B cell (primary cell): ENCODE data around the gene ID1.

Experiments
- CTCF ChIP-seq: fragments of 200-600 bp; IDR thresholded peaks from one replicate; pipeline ENCODE4 v1.8.0; 2022; ENCODE audit warnings: antibody characterized with exemption, mild to moderate bottlenecking
- EZH2 ChIP-seq: IDR thresholded peaks from 2 replicates; pipeline ENCODE4 v1.6.1; 2012; ENCODE audit warnings: borderline replicate concordance, low read depth, mild to moderate bottlenecking, moderate library complexity, low read length; ENCODE audit not compliant: insufficient read depth, poor library complexity, severe bottlenecking

- TF ChIP-seq CTCF (peak; percentile 1), EZH2 (no peak)
Measured at GRCh38 chr20:31605031-31605901, at the start of gene ID1.
